SK-N-SH (cell line): Measurements from ENCODE around the gene HMOX2.

Source experiments
- EP300 ChIP-seq, 2 experiments: IDR thresholded peaks; 2 replicates each; pipeline versions ENCODE4 v1.4.0 to v1.6.1; 2012; ENCODE audit warnings: borderline replicate concordance in 1 of 2, low read depth in 1 of 2, low read length in 1 of 2
- GATA2 ChIP-seq: sonication (generic); formaldehyde crosslinking; IDR thresholded peaks from 2 replicates; pipeline ENCODE4 v1.5.0; 2020; ENCODE audit warnings: mild to moderate bottlenecking, missing genetic modification reagents
- POLR2AphosphoS5 ChIP-seq: IDR thresholded peaks from 2 replicates; pipeline ENCODE4 v1.6.1; 2012; ENCODE audit warnings: low read depth, low read length
- TAF1 ChIP-seq: IDR thresholded peaks from 2 replicates; pipeline ENCODE4 v1.6.1; 2012; ENCODE audit warnings: low read depth, mild to moderate bottlenecking, low read length, moderate library complexity, borderline replicate concordance
- YY1 ChIP-seq: IDR thresholded peaks from 2 replicates; pipeline ENCODE4 v1.4.0; 2012; ENCODE audit warnings: low read depth, mild to moderate bottlenecking
- TF ChIP-seq, protein P1 (sequence below): fragments of 200-600 bp; sonication (generic); IDR thresholded peaks from 2 replicates; pipeline ENCODE4 v1.6.1; 2017; ENCODE audit warnings: antibody characterized with exemption, mild to moderate bottlenecking, moderate library complexity
- TF ChIP-seq, protein P2 (sequence below): IDR thresholded peaks from 2 replicates; pipeline ENCODE4 v1.4.0; 2012; ENCODE audit warnings: low read depth
- TF ChIP-seq, protein P3 (sequence below): fragments of 150-350 bp; IDR thresholded peaks from 2 replicates; pipeline ENCODE4 v1.6.1; 2016; ENCODE audit warnings: mild to moderate bottlenecking, low read depth, low read length
- TF ChIP-seq, protein P4 (sequence below): IDR thresholded peaks from 2 replicates; pipeline ENCODE4 v1.6.1; 2012; ENCODE audit warnings: mild to moderate bottlenecking, low read depth, low read length, moderate library complexity

DNA sequence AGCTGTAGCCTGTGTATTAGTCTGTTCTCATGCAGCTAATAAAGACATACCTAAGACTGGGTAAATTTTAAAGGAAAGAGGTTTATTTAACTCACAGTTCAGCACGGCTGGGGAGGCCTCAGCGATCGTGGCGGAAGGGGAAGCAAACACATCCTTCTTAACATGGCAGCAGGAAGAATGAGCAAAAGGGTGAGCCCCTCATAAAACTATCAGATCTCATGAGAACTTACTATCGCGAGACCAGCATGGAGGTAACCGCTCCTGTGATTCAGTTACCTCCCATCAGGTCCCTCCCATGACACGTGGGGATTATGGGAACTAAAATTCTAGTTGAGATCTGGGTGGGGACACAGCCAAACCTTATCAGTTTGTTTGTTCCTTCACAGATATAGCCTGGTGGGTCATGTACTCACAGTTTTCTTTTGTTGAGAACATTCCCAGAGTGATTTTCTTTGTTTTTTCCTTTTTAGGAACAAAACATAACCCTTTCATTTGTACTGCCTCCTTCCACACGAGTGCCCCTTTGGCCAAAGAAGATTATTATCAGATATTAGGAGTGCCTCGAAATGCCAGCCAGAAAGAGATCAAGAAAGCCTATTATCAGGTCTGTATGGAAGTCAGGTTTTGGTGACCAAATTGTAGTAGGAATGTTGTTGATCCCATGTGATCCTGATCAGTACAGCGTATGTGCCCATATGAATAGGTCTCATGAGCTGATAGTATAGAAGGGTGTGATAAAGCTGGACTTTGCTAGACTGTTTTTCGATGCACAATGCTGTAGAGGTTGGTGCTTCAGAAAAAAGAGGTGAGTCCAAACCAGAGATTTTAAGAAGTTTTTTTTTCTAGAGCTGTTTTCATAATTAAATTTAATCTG, 42.0 kb upstream of the HMOX2 start:
- no peak for TF ChIP-seq EP300 (IDR thresholded peaks at IDR 0.05; ENCODE audit: borderline replicate concordance in 1 of 2, low read depth in 1 of 2, low read length in 1 of 2)
- TF ChIP-seq, protein P1, sequence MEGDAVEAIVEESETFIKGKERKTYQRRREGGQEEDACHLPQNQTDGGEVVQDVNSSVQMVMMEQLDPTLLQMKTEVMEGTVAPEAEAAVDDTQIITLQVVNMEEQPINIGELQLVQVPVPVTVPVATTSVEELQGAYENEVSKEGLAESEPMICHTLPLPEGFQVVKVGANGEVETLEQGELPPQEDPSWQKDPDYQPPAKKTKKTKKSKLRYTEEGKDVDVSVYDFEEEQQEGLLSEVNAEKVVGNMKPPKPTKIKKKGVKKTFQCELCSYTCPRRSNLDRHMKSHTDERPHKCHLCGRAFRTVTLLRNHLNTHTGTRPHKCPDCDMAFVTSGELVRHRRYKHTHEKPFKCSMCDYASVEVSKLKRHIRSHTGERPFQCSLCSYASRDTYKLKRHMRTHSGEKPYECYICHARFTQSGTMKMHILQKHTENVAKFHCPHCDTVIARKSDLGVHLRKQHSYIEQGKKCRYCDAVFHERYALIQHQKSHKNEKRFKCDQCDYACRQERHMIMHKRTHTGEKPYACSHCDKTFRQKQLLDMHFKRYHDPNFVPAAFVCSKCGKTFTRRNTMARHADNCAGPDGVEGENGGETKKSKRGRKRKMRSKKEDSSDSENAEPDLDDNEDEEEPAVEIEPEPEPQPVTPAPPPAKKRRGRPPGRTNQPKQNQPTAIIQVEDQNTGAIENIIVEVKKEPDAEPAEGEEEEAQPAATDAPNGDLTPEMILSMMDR, result no peak
- TF ChIP-seq YY1, result no peak
- TF ChIP-seq, protein P2, sequence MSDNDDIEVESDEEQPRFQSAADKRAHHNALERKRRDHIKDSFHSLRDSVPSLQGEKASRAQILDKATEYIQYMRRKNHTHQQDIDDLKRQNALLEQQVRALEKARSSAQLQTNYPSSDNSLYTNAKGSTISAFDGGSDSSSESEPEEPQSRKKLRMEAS, result no peak
- TF ChIP-seq POLR2AphosphoS5, result no peak
- TF ChIP-seq, protein P3, sequence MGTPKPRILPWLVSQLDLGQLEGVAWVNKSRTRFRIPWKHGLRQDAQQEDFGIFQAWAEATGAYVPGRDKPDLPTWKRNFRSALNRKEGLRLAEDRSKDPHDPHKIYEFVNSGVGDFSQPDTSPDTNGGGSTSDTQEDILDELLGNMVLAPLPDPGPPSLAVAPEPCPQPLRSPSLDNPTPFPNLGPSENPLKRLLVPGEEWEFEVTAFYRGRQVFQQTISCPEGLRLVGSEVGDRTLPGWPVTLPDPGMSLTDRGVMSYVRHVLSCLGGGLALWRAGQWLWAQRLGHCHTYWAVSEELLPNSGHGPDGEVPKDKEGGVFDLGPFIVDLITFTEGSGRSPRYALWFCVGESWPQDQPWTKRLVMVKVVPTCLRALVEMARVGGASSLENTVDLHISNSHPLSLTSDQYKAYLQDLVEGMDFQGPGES, result no peak
- TF ChIP-seq TAF1, result no peak
- TF ChIP-seq GATA2 (CRISPR knock-in tag), result no peak
- TF ChIP-seq, protein P4, sequence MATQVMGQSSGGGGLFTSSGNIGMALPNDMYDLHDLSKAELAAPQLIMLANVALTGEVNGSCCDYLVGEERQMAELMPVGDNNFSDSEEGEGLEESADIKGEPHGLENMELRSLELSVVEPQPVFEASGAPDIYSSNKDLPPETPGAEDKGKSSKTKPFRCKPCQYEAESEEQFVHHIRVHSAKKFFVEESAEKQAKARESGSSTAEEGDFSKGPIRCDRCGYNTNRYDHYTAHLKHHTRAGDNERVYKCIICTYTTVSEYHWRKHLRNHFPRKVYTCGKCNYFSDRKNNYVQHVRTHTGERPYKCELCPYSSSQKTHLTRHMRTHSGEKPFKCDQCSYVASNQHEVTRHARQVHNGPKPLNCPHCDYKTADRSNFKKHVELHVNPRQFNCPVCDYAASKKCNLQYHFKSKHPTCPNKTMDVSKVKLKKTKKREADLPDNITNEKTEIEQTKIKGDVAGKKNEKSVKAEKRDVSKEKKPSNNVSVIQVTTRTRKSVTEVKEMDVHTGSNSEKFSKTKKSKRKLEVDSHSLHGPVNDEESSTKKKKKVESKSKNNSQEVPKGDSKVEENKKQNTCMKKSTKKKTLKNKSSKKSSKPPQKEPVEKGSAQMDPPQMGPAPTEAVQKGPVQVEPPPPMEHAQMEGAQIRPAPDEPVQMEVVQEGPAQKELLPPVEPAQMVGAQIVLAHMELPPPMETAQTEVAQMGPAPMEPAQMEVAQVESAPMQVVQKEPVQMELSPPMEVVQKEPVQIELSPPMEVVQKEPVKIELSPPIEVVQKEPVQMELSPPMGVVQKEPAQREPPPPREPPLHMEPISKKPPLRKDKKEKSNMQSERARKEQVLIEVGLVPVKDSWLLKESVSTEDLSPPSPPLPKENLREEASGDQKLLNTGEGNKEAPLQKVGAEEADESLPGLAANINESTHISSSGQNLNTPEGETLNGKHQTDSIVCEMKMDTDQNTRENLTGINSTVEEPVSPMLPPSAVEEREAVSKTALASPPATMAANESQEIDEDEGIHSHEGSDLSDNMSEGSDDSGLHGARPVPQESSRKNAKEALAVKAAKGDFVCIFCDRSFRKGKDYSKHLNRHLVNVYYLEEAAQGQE, result no peak
